Mammary epithelial cell (primary cell): ENCODE results near the gene CARD6.

Source experiments
- CTCF ChIP-seq, 2 donors: IDR thresholded peaks in 1 of 2; conservative IDR thresholded peaks in 1 of 2; 2 replicates each; pipeline ENCODE4 v1.5.1; 2011 to 2012; ENCODE audit warnings: inconsistent platforms in 2 of 2, low read length in 2 of 2, mild to moderate bottlenecking in 2 of 2, control low read depth in 1 of 2, low read depth in 1 of 2; ENCODE audit not compliant: insufficient read depth in 1 of 2; ENCODE audit errors: extremely low read depth in 1 of 2
- EZH2 ChIP-seq: IDR thresholded peaks from 2 replicates; pipeline ENCODE4 v1.6.1; 2012; ENCODE audit warnings: low read length, inconsistent platforms, borderline replicate concordance

GRCh38 chr5:40877371-40877988, 36.3 kb downstream of the CARD6 start:
- no peak for TF ChIP-seq CTCF (conservative IDR thresholded peaks at IDR 0.05 in 1 of 2, IDR thresholded peaks at IDR 0.05 in 1 of 2; ENCODE audit: extremely low read depth in 1 of 2, insufficient read depth in 1 of 2, low read depth in 1 of 2, low read length in 2 of 2)
- no peak for TF ChIP-seq EZH2
